ENCODE results near the gene DTD1.
"Not testable (repeated sequence)": the region's sequence is repeated elsewhere in the genome, so short reads cannot be mapped to it uniquely, and the experiment has no call there.

Gene DTD1

DNA sequence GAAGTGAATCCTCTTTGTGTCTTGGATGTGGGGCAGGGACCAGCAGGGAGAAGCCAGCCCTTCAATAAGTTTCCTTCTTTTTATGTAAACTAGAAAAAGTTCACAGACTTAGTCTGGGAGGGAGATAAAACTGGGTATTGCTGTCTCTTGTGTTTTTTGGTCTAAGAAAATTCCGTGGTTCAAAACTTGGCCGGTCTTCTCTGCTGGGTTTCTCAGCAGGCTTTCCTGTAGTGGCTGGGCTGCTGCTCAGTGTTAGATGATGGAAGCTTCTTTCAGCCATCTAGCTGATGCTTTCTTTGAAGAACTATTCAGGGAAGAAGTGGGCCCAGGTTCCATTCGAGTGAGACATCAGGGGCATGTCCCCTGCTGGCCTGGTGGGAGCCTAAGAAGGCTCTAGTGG, 155.0 kb downstream of the DTD1 start:
- no peak for DNase-seq (ENCODE audit: low read depth in 2 of 2)

DNA sequence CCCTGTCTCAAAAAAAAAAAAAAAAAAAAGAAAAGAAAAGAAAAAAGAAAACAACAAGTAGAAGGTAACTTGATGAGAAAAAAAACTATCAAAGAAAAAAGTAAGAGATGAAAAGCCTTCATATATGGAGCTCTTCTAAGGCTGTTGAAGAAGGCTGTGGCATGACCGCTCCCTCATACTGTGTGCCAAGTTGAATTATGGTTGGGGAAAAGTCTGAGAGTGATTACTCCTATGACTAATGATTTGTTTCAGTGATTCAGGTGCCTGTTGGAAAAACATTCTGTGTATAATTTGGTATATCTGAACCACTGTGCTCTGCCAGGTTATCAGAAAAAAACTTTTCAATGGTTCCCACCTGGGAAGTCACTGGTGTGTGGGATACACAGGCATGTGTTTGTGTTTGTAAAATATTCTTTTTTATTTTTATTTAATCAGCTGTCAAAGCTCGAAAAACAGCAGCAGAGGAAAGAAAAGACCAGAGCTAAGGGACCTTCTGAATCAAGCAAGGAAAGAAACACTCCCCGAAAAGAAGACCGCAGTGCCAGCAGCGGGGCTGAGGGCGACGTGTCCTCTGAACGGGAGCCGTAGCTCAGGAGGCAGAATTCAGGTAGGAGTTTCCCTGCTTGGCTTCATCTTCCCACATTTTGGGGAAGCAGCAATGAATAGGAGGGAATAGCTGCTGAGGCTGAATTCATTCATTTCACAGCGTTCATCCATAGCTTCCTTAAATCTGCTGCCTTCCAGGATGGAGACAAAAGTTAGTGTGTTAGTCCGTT, 156.0 kb downstream of the DTD1 start:
- DNase-seq (ENCODE audit: low read depth in 2 of 2): no peak

DNA sequence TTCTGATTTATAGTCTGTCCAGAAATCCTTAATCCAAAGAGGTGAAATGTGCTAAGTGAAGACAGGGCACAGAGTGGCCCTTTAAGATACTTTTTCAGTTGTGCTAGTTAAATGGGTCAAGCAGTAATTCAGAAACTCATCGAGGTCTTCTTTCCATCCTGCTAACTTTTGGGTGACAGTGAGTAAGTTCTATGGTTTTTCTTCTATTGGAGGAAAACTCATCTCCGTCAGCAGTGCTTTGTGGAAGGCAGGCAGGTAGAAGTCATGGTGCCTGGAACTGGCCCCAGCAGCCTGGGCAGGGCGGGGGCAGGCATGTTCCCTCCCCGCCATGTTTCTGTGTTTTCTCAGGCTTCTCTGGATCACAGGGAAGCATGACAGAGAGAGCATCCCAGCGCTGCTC, 159.2 kb downstream of the DTD1 start:
- DNase-seq (ENCODE audit: low read depth in 2 of 2): no peak

DNA sequence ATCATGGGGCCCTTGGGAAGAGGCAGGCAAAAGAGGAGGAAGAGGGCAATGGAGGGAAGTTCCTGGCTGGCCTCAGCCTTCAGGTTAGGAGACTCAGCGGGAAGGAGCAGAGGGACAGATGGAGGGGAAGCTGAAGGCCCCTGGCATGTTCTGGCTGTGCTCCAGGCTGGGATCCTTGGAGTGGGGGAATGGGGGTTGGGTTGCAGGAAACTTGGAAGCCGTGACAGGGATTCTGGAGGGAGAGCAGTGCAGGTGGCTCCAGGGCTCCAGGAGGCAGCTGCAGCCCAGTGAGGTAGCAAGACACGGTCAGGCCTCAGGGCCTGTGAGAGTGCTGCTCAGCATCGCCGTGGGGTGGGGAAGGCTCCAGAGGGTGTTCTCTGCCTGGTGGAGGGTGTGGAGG, 161.1 kb downstream of the DTD1 start:
- no peak for DNase-seq (ENCODE audit: low read depth in 2 of 2)

DNA sequence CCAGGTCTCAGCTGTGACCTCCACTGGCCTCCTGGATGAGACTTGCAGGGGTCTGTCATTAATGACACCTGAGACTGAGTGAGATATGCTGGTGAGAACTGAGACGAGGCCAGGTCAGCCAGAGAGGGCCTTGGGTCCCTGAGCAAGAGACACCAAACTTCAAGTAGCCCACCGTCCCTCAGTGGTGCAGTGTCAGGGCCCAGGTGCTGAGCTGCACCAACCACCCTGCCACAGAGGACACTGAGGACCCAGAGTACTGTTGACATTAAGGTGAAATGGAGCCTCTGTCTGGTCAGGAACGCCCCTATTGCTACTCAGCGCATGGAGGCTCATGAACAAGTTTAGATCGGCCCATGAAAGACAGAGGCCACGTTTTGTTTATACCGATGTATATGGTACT, 161.7 kb downstream of the DTD1 start:
- no peak for DNase-seq (ENCODE audit: low read depth in 2 of 2)

DNA sequence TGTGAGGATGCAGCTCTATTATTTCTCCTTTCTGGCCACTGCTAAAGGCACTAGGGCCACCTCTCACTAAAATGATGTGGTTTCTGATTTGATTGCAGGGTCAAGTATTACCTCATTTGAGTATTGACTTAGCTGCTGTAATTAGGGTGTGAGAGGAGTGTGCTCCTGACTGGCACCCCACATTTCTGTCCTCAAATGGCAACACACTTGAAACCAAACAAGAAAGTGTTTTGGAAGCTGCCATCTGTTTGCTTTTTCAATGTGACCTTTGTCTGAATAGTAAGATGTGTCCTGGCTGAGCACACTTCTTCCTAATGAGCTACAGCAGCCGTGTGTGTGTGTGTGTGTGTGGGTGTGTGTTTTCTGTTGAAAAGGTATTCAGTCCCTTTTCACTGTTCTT, 162.9 kb downstream of the DTD1 start:
- no peak for DNase-seq (ENCODE audit: low read depth in 2 of 2)

DNA sequence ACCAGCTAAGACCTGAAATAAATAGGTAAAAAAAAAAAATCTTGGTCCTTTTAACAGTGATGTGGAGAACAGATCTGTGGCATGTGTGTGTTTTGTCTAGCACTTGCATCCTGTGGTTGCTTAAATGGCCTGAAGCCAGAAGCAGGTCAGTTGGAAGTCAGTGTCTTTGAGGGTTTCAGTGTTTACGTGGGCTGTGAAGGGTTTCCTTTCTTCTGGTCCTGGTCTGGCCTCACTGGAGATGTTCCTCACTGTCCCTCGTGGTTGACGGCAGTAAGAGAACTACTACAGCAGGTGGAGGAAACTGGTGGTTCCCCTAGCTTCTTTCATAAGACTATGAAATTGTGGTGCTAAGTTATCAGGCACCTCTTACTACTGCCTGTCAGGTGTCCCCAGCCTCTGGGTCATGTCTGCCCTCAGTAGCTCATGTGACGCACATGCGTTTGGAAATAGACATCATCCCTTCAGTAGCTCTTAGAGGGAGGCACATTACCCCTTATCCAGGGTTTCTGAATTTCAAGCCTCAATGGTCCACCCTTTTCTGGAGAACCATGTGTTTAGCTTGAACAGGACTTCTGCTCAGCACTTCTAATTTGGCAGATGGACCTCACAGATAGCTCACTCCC, 166.3 kb downstream of the DTD1 start:
- DNase-seq (ENCODE audit: low read depth in 2 of 2): no peak

DNA sequence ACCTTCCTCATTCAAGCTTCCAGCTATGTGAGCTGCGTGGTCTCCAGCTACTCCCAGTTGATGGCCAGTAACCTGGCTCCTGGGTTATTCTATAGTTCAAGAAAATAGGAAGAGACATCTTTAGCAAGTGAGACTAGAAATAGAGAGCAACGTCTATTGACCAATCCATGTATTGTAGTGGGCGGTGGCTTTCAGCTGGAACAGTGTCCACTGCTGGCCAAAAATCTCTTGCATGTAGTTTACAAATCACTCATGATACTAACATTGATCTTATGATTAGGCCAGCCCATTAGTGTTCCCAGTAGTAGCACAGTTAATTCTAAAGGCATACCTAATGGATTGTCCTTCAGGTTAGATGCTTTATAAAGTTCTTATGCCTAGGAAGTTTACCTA, 166.8 kb downstream of the DTD1 start:
- DNase-seq (ENCODE audit: low read depth in 2 of 2): no peak

DNA sequence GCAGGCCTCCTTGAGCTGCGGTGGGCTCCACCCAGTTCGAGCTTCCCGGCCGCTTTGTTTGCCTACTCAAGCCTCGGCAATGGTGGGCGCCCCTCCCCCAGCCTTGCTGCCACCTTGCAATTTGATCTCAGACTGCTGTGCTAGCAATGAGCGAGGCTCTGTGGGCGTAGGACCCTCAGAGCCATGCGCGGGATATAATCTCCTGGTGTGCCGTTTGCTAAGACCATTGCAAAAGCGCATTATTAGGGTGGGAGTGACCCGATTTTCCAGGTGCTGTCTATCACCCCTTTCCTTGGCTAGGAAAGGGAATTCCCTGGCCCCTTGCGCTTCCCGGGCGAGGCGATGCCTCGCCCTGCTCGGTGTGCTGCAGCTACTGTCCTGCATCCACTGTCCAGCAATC, 173.0 kb downstream of the DTD1 start:
- DNase-seq (ENCODE audit: low read depth in 2 of 2): not testable (repeated sequence)

DNA sequence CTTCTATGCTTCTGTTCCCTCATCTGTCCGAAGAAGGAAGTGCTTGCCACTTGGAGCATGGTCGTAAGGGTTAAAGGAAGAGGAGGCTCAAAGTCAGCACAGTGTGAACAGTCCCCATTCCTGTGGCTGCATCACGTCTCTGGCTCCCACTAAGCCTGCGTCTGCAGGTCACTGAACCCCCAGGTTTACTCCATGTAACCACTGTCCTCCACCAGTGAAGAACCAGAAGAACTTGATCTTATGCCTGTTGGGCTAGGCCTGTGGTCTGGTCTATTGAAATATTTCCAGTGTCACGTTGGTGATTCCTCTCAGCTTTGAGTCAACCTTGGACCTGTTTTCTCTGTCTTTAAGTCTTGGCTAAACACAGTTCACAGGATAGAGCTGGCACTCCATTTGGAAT, 179.8 kb downstream of the DTD1 start:
- no peak for DNase-seq (ENCODE audit: low read depth in 2 of 2)

DNA sequence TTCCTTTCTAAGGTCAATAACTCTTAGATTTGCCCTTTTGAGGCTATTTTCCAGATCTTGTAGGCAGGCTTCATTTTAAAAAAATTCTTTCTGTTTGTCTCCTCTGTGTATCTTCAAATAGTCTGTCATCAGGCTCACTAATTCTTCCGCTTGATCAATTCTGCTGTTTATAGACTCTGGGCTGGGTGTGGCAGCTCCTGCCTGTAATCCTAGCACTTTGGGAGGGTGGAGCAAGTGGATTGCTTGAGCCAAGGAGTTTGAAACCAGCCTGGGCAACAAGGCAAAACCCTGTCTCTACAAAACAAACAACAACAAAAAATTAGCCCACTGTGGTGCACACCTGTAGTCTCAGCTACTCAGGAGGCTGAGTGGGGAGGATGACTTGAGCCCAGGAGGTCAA, 185.7 kb downstream of the DTD1 start:
- no peak for DNase-seq (ENCODE audit: low read depth in 2 of 2)

DNA sequence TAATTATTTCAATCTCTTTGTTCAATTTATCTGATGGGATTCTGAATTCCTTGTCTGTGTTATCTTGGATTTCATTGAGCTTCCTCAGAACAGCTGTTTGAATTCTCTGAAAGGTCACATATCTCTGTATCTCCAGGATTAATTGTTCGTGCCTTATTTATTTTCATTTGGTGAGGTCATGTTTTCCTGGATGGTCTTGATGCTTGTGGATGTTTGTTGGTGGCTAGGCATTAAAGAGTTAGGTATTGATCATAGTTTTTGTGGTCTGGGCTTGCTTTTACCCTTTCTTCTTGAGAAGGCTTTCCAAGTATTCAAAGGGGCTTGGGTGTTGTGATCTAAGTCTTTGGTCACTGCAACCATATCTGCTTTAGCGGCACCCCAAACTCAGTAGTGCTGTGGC, 186.4 kb downstream of the DTD1 start:
- no peak for DNase-seq (ENCODE audit: low read depth in 2 of 2)

DNA sequence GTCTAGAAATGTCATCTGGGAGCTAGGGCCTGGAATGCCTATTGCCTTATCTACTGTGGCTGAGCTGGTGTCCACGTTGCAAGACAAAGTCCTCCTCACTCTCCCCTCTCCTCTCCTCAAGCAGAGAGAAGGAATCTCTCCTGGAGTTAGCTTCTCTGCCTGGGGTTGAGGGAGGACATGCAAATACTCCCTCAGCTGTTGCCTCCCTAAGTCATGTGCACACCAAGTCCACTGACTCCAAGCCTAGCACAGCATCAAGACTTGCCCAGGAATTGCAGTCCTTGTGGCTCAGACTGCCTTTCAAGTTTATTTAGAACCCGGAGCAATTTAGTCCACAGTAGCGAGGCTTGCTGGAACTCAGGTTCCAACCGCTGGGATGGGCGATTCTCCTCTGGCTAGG, 187.8 kb downstream of the DTD1 start:
- no peak for DNase-seq (ENCODE audit: low read depth in 2 of 2)

DNA sequence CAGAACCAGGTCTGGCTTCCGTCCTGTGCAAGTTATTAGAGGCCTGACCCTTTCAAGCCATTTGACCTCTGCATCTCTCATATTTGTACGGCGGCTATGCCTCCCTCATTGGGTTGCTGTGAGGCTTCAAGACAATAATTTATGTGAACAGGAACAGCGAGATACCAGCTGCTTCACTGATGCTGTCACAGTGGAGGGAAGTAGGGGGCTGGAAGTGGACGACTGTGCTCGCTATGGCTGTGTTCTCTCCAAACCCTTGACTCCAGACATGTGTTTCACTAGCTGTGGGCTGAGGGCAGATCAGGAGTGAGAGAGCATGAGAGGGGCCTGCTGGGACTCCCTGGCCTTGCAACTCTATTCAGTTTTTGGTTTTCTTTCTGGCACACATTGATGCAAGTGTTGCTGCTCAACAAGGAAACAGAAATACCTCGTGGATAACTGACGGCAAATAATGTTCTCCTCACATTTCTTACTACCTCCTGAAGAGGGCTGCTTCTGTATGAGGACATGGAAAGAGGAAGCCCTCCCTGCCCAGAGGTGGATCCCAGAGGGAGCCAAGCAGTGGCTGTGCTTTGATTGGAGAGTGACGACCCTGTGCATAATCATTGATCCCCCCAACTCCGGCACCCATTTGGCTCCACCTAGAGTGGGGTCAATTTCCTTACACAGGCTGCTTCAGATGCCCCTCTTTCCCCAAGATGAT, 191.0 kb downstream of the DTD1 start:
- no peak for DNase-seq (ENCODE audit: low read depth in 2 of 2)

DNA sequence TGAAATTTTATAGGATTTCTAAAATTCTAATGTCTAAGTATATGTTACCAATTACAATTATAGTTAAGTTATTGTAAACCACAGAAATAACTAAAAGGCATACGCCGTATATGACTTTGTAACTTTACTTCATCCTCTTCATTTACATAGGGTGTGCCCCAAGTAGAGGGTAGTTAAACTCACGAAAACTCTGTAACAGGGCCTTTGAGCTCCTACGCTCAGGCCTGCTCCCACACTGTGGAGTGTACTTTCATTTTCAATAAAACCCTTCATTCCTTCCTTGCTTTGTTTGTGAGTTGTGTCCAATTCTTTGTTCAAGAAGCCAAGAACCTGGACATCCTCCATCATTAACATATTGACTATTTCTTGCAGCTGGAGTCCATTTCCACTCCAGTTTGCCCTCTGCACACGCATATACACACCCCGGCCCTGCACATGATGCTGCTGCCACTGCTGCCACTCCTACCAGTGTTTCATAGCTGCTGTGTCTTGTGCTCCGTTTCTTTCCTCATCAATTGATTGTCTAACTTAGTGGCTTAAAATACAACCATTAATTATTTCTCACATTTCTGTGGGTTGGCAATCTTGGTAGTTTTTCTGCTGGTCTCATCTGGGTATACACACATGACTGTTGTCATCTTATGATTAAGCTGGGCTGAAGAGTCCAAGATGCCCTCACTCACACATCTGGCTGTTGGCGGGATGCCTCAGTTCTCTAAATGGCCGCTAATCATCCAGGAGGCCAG, 192.7 kb downstream of the DTD1 start:
- no peak for DNase-seq (ENCODE audit: low read depth in 2 of 2)

DNA sequence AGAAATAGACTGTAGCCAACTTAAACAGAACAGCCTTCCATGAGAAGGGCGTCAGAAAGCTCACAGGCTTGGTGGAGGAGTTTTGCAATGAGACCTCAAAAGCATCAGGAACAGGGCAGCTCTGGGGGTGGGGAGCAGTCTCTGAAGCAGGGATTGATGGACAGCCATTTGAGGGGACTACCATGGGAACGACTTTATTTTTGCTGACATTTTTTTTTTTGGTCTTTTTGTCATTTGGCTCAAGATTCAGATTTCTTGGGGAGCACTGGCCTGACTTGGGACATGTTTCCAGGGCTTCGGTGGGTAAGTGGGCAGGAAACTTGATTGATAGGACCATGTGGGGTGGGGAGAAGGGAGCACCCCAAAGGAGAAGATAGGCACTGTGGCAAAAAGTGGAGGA, 193.7 kb downstream of the DTD1 start:
- no peak for DNase-seq (ENCODE audit: low read depth in 2 of 2)

DNA sequence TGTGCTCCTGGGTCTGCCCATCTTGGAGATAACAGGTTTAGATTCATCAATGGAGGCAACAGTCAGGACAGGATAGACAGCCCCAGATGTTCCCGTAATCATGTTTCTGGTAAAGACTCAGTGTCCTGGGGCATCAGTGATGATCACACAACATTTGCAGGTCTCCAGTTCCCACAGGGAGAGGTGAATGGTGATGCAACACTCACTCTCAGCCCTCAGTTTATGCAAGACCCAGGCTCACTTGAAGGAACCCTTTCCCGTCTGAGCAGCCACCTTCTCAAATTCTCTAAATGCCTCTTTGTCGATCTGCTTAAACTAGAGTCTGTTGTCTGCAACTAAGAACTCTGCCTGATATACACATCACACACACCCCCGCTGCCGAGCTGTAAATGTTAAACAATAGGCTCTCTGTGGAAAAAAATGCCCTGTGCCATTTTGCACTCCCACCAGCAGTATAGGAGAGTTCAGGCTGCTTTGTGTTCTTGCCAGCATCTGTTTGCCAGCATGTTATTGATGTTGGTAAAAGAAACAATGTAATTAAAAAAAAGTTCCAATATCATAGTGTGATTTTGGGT, 195.6 kb downstream of the DTD1 start:
- DNase-seq (ENCODE audit: low read depth in 2 of 2): no peak

DNA sequence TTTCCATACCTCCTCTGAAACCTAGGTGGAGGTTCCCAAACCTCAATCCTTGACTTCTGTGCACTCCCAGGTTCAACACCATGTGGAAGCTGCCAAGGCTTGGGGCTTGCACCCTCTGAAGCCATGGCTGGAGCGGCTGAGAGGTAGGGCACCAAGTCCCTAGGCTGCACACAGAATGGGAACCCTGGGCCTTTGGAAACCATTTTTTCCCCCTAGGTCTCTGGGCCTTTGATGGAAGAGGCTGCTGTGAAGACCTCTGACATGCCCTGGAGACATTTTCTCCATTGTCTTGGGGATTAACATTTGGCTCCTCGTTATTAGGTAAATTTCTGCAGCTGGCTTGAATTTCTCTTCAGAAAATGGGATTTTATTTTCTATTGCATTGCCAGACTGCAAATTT, 199.2 kb downstream of the DTD1 start:
- not testable (repeated sequence) for DNase-seq (ENCODE audit: low read depth in 2 of 2)

DNA sequence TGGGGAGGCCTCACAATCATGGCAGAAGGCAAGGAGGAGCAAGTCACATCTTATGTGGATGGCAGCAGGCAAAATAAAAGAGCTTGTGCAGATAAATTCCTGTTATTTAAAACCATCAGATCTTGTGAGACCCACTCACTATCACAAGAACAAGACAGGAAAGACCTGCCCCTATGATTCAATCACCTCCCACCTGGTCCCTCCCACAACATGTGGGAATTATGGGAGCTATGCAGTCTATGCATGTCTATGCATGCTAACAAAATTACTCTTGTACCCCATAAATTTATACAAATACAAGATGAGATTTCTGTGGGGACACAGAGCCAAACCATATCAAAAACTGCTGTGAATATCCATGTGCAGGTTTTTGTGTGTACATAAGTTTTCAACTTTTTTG, 200.2 kb downstream of the DTD1 start:
- no peak for DNase-seq (ENCODE audit: low read depth in 2 of 2)

DNA sequence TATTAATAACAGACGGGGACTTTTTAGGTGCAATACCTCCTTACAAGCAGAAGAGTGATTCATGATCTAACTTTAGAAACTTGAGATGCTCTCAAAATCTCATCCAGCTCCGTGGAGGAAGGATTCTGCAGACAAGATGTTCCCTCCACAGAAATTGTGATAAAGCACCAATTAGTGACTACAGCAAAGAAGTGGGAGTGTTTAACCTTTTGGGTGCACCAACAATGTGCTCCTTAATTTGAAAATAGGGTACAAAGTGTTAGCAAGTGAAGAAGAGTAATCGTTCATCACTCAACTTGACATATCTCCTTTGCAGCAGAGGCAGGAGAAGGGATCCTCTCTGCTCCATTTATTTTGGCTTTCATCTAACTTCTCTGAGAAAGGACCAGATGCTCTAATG, 202.9 kb downstream of the DTD1 start:
- no peak for DNase-seq (ENCODE audit: low read depth in 2 of 2)

DNA sequence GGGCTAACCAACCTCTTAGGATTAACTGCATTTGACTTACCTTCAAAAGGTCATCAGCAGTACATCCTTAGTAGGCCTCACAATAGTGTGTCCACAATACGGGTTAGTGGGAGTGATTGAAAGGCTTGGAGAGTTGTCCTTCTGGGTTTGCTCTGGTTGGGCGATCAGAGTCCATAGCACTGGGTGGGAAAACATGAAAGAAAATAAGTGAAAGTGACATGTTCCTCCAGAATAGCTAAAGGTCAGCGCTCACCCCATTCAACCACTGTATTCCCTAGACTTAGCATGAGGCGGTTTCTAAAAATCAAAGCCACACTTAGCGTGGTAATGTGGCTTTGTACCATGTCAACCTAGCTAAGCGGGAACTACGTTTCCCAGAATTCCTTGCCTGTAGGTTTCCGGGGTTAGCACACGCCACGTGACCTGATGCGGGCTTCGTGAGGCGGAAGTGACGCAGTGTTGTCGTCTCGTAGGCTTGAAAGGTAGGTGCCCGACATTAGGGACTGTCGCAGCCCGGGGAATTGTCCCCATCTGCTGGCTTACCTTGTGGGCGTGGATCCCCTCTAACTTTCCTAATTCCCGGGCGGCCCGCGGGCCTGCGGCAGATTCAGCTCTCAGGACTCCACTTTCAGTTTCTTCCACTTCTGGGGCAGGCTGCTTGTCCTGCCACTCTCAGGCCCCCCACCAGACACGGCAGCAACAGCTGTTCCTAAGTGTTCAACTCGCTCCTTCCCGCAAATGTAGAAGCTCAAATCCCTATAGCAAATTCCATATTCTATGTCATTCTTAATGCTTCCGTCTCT, 206.0 kb downstream of the DTD1 start:
- DNase-seq (ENCODE audit: low read depth in 2 of 2): peak; percentile 57 to 62
